Kidney (tissue), 14 donors: Measurements from ENCODE around the gene BABAM2. TPM values are rescaled to one million over a fixed set of nuclear protein-coding genes. Genes with fewer than 3 reads are reported as not detected.

Source experiments
- DNase-seq, 5 donors: peaks; one replicate each; pipeline ENCODE4 v3.0.0-alpha.2; 2013 to 2020
- FAIRE-seq: peaks from 2 replicates; lab custom pipeline; 2012; peaks lifted over from hg19 to GRCh38; lab: Jason Lieb, UNC
- H3K27ac ChIP-seq, 2 donors: one replicate each; pipeline ENCODE4 v1.7.0; 2013; ENCODE audit warnings: low read depth in 2 of 2, low read length in 2 of 2, inconsistent platforms in 1 of 2
- H3K27me3 ChIP-seq: one replicate; pipeline ENCODE4 v1.7.1; 2013; ENCODE audit warnings: low read length, inconsistent platforms; ENCODE audit not compliant: control insufficient read depth, insufficient read depth
- H3K36me3 ChIP-seq, 3 donors: one replicate each; pipeline versions ENCODE4 v1.7.0 to v1.7.1; 2013; ENCODE audit warnings: low read length in 3 of 3, control low read depth in 1 of 3, inconsistent platforms in 1 of 3; ENCODE audit not compliant: insufficient read depth in 3 of 3, control insufficient read depth in 2 of 3
- H3K4me1 ChIP-seq, 3 donors: one replicate each; pipeline versions ENCODE4 v1.7.0 to v1.7.1; 2013; ENCODE audit warnings: low read length in 3 of 3, inconsistent platforms in 1 of 3, low read depth in 1 of 3; ENCODE audit not compliant: control insufficient read depth in 2 of 3, insufficient read depth in 2 of 3
- H3K4me3 ChIP-seq, 3 donors: one replicate each; pipeline versions ENCODE4 v1.7.0 to v1.8.1; 2013; ENCODE audit warnings: low read length in 3 of 3, control low read depth in 1 of 3, inconsistent platforms in 1 of 3
- H3K9ac ChIP-seq, 3 donors: one replicate each; pipeline versions ENCODE4 v1.7.0 to v1.7.1; 2013; ENCODE audit warnings: low read length in 3 of 3, control low read depth in 1 of 3, inconsistent platforms in 1 of 3
- H3K9me3 ChIP-seq, 3 donors: one replicate each; pipeline versions ENCODE4 v1.7.0 to v1.7.1; 2013; ENCODE audit warnings: low read length in 3 of 3, control low read depth in 1 of 3, inconsistent platforms in 1 of 3; ENCODE audit not compliant: control insufficient read depth in 2 of 3, insufficient read depth in 1 of 3
- CTCF ChIP-seq: IDR thresholded peaks from 3 replicates; pipeline ENCODE4 v1.5.1; 2012; ENCODE audit warnings: mild to moderate bottlenecking, moderate library complexity, borderline replicate concordance; ENCODE audit not compliant: insufficient read depth; ENCODE audit errors: extremely low read depth
- intact Hi-C: fragments of 100-400 bp; cut with DNase I; formaldehyde crosslinking; loops from one replicate; pipeline ENCODE4 v1.11.1; 2022
- polyA plus RNA-seq: library from polyadenylated mRNA; stranded (reverse); fragments of 350-450 nt; fragmentation: Illumina TruSeq; extraction: RNeasy Lipid Tissue Mini Kit (QIAGEN cat#74804); gene quantifications from one replicate; pipeline ENCODE4 v1.2.3, GENCODE V29; 2014; ENCODE audit warnings: low read depth, low replicate concordance; ENCODE audit not compliant: insufficient read depth
- total RNA-seq: library from RNA; stranded (reverse); fragmentation: NEBNext Ultra II Directional; extraction: Animal tissue kit (Norgen Biotek cat#: 25700); gene quantifications from one replicate; pipeline ENCODE4 v1.2.1, GENCODE V29; 2021
- donor health status: control.
- donor health status: control.
- donor health status: control.
- donor health status: control.
- donor health status: control.
- donor health status: DM: yes; HTN: yes; CAD: no.
- donor health status: Normal renal cell carcinoma (clear cell type).

BABAM2 gene
- total and polyA plus RNA-seq, 2 donors from 2014 or later = 68.4 to 74.1 TPM

- Histone ChIP-seq H3K4me3 (no peak overlapping the region), H3K9ac (no peak overlapping the region), H3K9me3 (no peaks in the 10 kb centered on the region), H3K27me3 (no peaks in the 10 kb centered on the region), H3K36me3 (no peaks in the 10 kb centered on the region), H3K27ac (no peak overlapping the region), H3K4me1 (peaks cover 0 to 9% (median 5%) of the 10 kb centered on the region in 3 donors)
- no peak for TF ChIP-seq CTCF
- intact Hi-C loops = no loop called here
- DNase-seq (no peak), FAIRE-seq (no peak)
Observed at GRCh38 chr2:28082131-28082530, 191.6 kb downstream of the BABAM2 start.

- FAIRE-seq (no peak), DNase-seq (no peak)
- intact Hi-C loops = no loop called here
- Histone ChIP-seq H3K4me1 (peaks cover 0 to 9% (median 5%) of the 10 kb centered on the region in 3 donors), H3K36me3 (no peaks in the 10 kb centered on the region), H3K27me3 (no peaks in the 10 kb centered on the region), H3K9ac (no peak overlapping the region), H3K27ac (no peak overlapping the region), H3K9me3 (no peaks in the 10 kb centered on the region), H3K4me3 (no peak overlapping the region)
- TF ChIP-seq CTCF = no peak
Observed at GRCh38 chr2:28083476-28083875, 192.9 kb downstream of the BABAM2 start.

- H3K9me3 ChIP-seq = no peaks in the 10 kb centered on the region
- H3K9ac ChIP-seq = no peak overlapping the region
- intact Hi-C loops = no loop called here
- no peak for TF ChIP-seq CTCF
- FAIRE-seq (peak; percentile 37), DNase-seq (peak in 1 of 5 donors; percentile 36)
- no peak overlapping the region for H3K27ac ChIP-seq
- peaks cover 0 to 9% (median 5%) of the 10 kb centered on the region in 3 donors for H3K4me1 ChIP-seq
- H3K4me3 ChIP-seq = no peak overlapping the region
- no peaks in the 10 kb centered on the region for H3K36me3 ChIP-seq
- H3K27me3 ChIP-seq = no peaks in the 10 kb centered on the region
Observed at GRCh38 chr2:28084564-28084963, 194.0 kb downstream of the BABAM2 start.

GRCh38 chr2:28085201-28085600 lies 194.7 kb downstream of the BABAM2 start:
- H3K9ac ChIP-seq = no peak overlapping the region

More at GRCh38 chr2:28085201-28085600, 194.7 kb downstream of the BABAM2 start:
- Histone ChIP-seq H3K4me1 (peaks cover 0 to 9% (median 5%) of the 10 kb centered on the region in 3 donors), H3K9me3 (no peaks in the 10 kb centered on the region), H3K4me3 (no peak overlapping the region), H3K36me3 (no peaks in the 10 kb centered on the region), H3K27me3 (no peaks in the 10 kb centered on the region), H3K27ac (no peak overlapping the region)
- peak; percentile 46 for FAIRE-seq
- DNase-seq = no peak
- intact Hi-C loops = no loop called here
- no peak for TF ChIP-seq CTCF
